HEK293T (cell line): ENCODE data around the gene TIGD1.
A peak's percentile ranks its signal among the peaks of the same experiment; 100 is the strongest.

Experiments used
- CTCF ChIA-PET: fragments of 350-600 bp; formaldehyde crosslinking; extraction: SDS; loops from one replicate; lab custom pipeline; 2021; ENCODE audit warnings: antibody characterized with exemption, inconsistent platforms; lab: Yijun Ruan, JAX
- POLR2A ChIA-PET: fragments of 350-600 bp; formaldehyde crosslinking; extraction: SDS; loops from one replicate; lab custom pipeline; 2020; ENCODE audit warnings: antibody characterized with exemption, inconsistent platforms; lab: Yijun Ruan, JAX
- DNase-seq: peaks from one replicate; pipeline ENCODE4 v3.0.0; 2012; ENCODE audit warnings: mixed read lengths; ENCODE audit errors: extremely low spot score
- ARNT ChIP-seq: fragments of 450-650 bp; IDR thresholded peaks from 2 replicates; pipeline ENCODE4 v1.6.1; 2017; ENCODE audit warnings: mild to moderate bottlenecking
- BHLHE40 ChIP-seq: fragments of 450-650 bp; IDR thresholded peaks from 2 replicates; pipeline ENCODE4 v1.6.1; 2016; ENCODE audit warnings: mild to moderate bottlenecking, moderate library complexity, borderline replicate concordance
- CTBP1 ChIP-seq: fragments of 450-650 bp; IDR thresholded peaks from 2 replicates; pipeline ENCODE4 v1.6.1; 2016; ENCODE audit warnings: borderline replicate concordance
- ELF4 ChIP-seq: fragments of 450-650 bp; IDR thresholded peaks from 2 replicates; pipeline ENCODE4 v1.6.1; 2017; ENCODE audit warnings: antibody characterized with exemption
- FOXA1 ChIP-seq: fragments of 450-650 bp; IDR thresholded peaks from 2 replicates; pipeline ENCODE4 v1.6.1; 2016; ENCODE audit warnings: mild to moderate bottlenecking
- FOXK2 ChIP-seq: fragments of 450-650 bp; IDR thresholded peaks from 2 replicates; pipeline ENCODE4 v1.6.1; 2016; ENCODE audit warnings: mild to moderate bottlenecking
- FOXM1 ChIP-seq: fragments of 450-650 bp; IDR thresholded peaks from 2 replicates; pipeline ENCODE4 v1.6.1; 2017; ENCODE audit warnings: mild to moderate bottlenecking, borderline replicate concordance
- HDGF ChIP-seq: fragments of 450-650 bp; IDR thresholded peaks from 2 replicates; pipeline ENCODE4 v1.6.1; 2017; ENCODE audit warnings: antibody characterized with exemption, borderline replicate concordance
- L3MBTL2 ChIP-seq: fragments of 450-650 bp; conservative IDR thresholded peaks from 2 replicates; pipeline ENCODE4 v1.6.1; 2016; ENCODE audit warnings: mild to moderate bottlenecking
- LEF1 ChIP-seq: fragments of 450-650 bp; IDR thresholded peaks from 2 replicates; pipeline ENCODE4 v1.6.1; 2017; ENCODE audit warnings: mild to moderate bottlenecking, borderline replicate concordance
- NFRKB ChIP-seq: fragments of 450-650 bp; IDR thresholded peaks from 2 replicates; pipeline ENCODE4 v1.6.1; 2016; ENCODE audit warnings: mild to moderate bottlenecking, moderate library complexity
- PKNOX1 ChIP-seq: fragments of 450-650 bp; IDR thresholded peaks from 2 replicates; pipeline ENCODE4 v1.6.1; 2016
- SP1 ChIP-seq: fragments of 450-650 bp; IDR thresholded peaks from 2 replicates; pipeline ENCODE4 v1.6.1; 2017
- SUZ12 ChIP-seq: fragments of 450-650 bp; IDR thresholded peaks from 2 replicates; pipeline ENCODE4 v1.6.1; 2016; ENCODE audit warnings: mild to moderate bottlenecking
- TARDBP ChIP-seq: fragments of 450-650 bp; IDR thresholded peaks from 2 replicates; pipeline ENCODE4 v1.6.1; 2016
- ZNF384 ChIP-seq: fragments of 450-650 bp; IDR thresholded peaks from 2 replicates; pipeline ENCODE4 v1.6.1; 2016

TIGD1 gene

GRCh38 chr2:232547991-232548390 lies 2.4 kb downstream of the TIGD1 start:
- POLR2A ChIA-PET: no interaction called here
- TF ChIP-seq FOXK2 (no peak), PKNOX1 (no peak), BHLHE40 (no peak), ELF4 (no peak)
- CTCF ChIA-PET: no interaction called here
- no peak for DNase-seq

- no peak for TF ChIP-seq ZNF384
- TF ChIP-seq SP1: no peak
- TF ChIP-seq BHLHE40: no peak
- TF ChIP-seq HDGF: no peak
- no peak for TF ChIP-seq NFRKB
- TF ChIP-seq FOXM1: no peak
- TF ChIP-seq CTBP1: no peak
- TF ChIP-seq SUZ12: no peak
- no peak for TF ChIP-seq L3MBTL2
- TF ChIP-seq FOXK2: no peak
- TF ChIP-seq FOXA1: no peak
- no peak for TF ChIP-seq ELF4
- no peak for TF ChIP-seq ARNT
- no peak for TF ChIP-seq TARDBP
- no peak for TF ChIP-seq PKNOX1
- TF ChIP-seq LEF1: no peak
- CTCF ChIA-PET: no interaction called here
- POLR2A ChIA-PET: no interaction called here
- no peak for DNase-seq
These were observed 4.6 kb downstream of the TIGD1 start for GRCh38 chr2:232545511-232546375.

GRCh38 chr2:232544674-232545073 lies 5.7 kb downstream of the TIGD1 start:
- TF ChIP-seq LEF1 (no peak), SP1 (no peak), FOXM1 (no peak), ELF4 (no peak), ARNT (no peak), FOXK2 (no peak)
- POLR2A ChIA-PET: no interaction called here
- CTCF ChIA-PET: no interaction called here

GRCh38 chr2:232543928-232544631 lies 6.3 kb downstream of the TIGD1 start:
- TF ChIP-seq SUZ12: no peak
- TF ChIP-seq SP1: no peak
- TF ChIP-seq CTBP1: no peak
- CTCF ChIA-PET: no interaction called here
- DNase-seq: peak; percentile 3
- POLR2A ChIA-PET: no interaction called here

More at GRCh38 chr2:232544674-232545073, 5.7 kb downstream of the TIGD1 start:
- no peak for DNase-seq

GRCh38 chr2:232543491-232543890 lies 6.9 kb downstream of the TIGD1 start:
- DNase-seq: no peak
- ChIA-PET CTCF (no interaction called here), POLR2A (no interaction called here)
- TF ChIP-seq HDGF: no peak
- no peak for TF ChIP-seq SP1
- TF ChIP-seq SUZ12: no peak
- TF ChIP-seq FOXA1: no peak
- TF ChIP-seq FOXK2: no peak
- no peak for TF ChIP-seq LEF1
- no peak for TF ChIP-seq CTBP1
- TF ChIP-seq TARDBP: no peak
- TF ChIP-seq BHLHE40: no peak
- TF ChIP-seq ELF4: no peak
- TF ChIP-seq NFRKB: no peak
- no peak for TF ChIP-seq ZNF384
- no peak for TF ChIP-seq PKNOX1
- TF ChIP-seq L3MBTL2: no peak
- TF ChIP-seq ARNT: no peak

GRCh38 chr2:232542715-232543467 lies 7.5 kb downstream of the TIGD1 start:
- ChIA-PET POLR2A (interaction anchor here (0.9 kb wide), 1 partner anchor 8 kb away, joined by 4 read pairs; the partner anchor contains the start of genes EIF4E2 and TIGD1), CTCF (no interaction called here)

More at GRCh38 chr2:232542715-232543467, 7.5 kb downstream of the TIGD1 start:
- DNase-seq: peak; percentile 3
- TF ChIP-seq SP1: no peak
- TF ChIP-seq LEF1: no peak
- TF ChIP-seq FOXK2: no peak
- TF ChIP-seq L3MBTL2: no peak
